Peyer's patch (tissue), 4 donors: ENCODE results near the gene SMARCA1.

Experiments
- CTCF ChIP-seq, 6 experiments: fragments of 450-650 bp in 4 of 6; fragments of 200-600 bp in 2 of 6; sonication (generic) in 1 of 6; IDR thresholded peaks; one replicate each; pipeline ENCODE4 v1.5.1; 2017 to 2019; ENCODE audit warnings: antibody characterized with exemption in 6 of 6, mild to moderate bottlenecking in 3 of 6, moderate library complexity in 1 of 6
- POLR2A ChIP-seq, 2 donors: fragments of 450-650 bp; IDR thresholded peaks; one replicate each; pipeline ENCODE4 v1.5.1; 2017; ENCODE audit warnings: antibody characterized with exemption in 2 of 2, mild to moderate bottlenecking in 2 of 2, moderate library complexity in 2 of 2

GRCh38 chrX:129511689-129512088 is 11.6 kb downstream of the SMARCA1 start:
- TF ChIP-seq CTCF (IDR thresholded peaks at IDR 0.05) = no peak
- no peak for TF ChIP-seq POLR2A (IDR thresholded peaks at IDR 0.05)
